Esophagus (tissue), 2 donors: ENCODE data around the gene RELCH. TPM values are rescaled to one million over a fixed set of nuclear protein-coding genes. Genes with fewer than 3 reads are reported as not detected.

ENCODE experiments used
- H3K27ac ChIP-seq, 2 donors: one replicate each; pipeline ENCODE4 v1.5.1; 2013; ENCODE audit warnings: low read depth in 2 of 2, mild to moderate bottlenecking in 2 of 2, inconsistent platforms in 1 of 2, low read length in 1 of 2, moderate library complexity in 1 of 2
- H3K27me3 ChIP-seq, 2 donors: one replicate each; pipeline ENCODE4 v1.6.1; 2013; ENCODE audit warnings: low read length in 2 of 2, control low read depth in 1 of 2, mild to moderate bottlenecking in 1 of 2; ENCODE audit not compliant: insufficient read depth in 2 of 2, control insufficient read depth in 1 of 2
- H3K36me3 ChIP-seq, 2 donors: one replicate each; pipeline ENCODE4 v1.6.1; 2013; ENCODE audit warnings: low read length in 1 of 2; ENCODE audit not compliant: control insufficient read depth in 2 of 2, insufficient read depth in 2 of 2
- H3K4me1 ChIP-seq, 2 donors: one replicate each; pipeline ENCODE4 v1.6.1; 2013; ENCODE audit warnings: low read length in 1 of 2; ENCODE audit not compliant: control insufficient read depth in 2 of 2, insufficient read depth in 2 of 2
- H3K4me3 ChIP-seq, 2 donors: one replicate each; pipeline ENCODE4 v1.5.1; 2013; ENCODE audit warnings: low read length in 2 of 2, mild to moderate bottlenecking in 2 of 2, low read depth in 1 of 2, moderate library complexity in 1 of 2
- H3K9me3 ChIP-seq, 2 donors: one replicate each; pipeline ENCODE4 v1.6.1; 2013; ENCODE audit warnings: mild to moderate bottlenecking in 2 of 2, low read depth in 1 of 2, low read length in 1 of 2, moderate library complexity in 1 of 2; ENCODE audit not compliant: control insufficient read depth in 2 of 2, insufficient read depth in 1 of 2
- WGBS, 2 donors: extraction: QIAGEN DNeasy Blood & Tissue Kit; methylation state at CpG; one replicate each; pipeline ENCODE4 v1.1.7; 2013; 5-methylcytosine and 5-hydroxymethylcytosine counted together
- polyA plus RNA-seq, 2 donors: library from polyadenylated mRNA; stranded (reverse); fragments of 200-250 nt; gene quantifications; one replicate each; pipeline ENCODE4 v1.2.3, GENCODE V29; 2013
- donor health status: healthy with polysubstance abuse.
- donor health status: Bipolar disorder and iron deficiency.

Gene RELCH
- polyA plus RNA-seq, 2 donors: 29.4 to 30.0 TPM

- H3K4me3 ChIP-seq: peak overlapping the region; percentile 98 to 99
- H3K4me1 ChIP-seq: peaks cover 0 to 2% of the 10 kb centered on the region in 2 donors
- WGBS, 2 donors: 1% methylated on average over 54 of the region's 54 CpGs
- no peaks in the 10 kb centered on the region for H3K27me3 ChIP-seq
- peak overlapping the region; percentile 81 to 92 for H3K27ac ChIP-seq
- H3K9me3 ChIP-seq: no peaks in the 10 kb centered on the region
- H3K36me3 ChIP-seq: no peaks in the 10 kb centered on the region
These were observed 772 bp downstream of the RELCH start for GRCh38 chr18:62187543-62188510.

- WGBS, 2 donors: 21 to 23% methylated on average over 2 of the region's 2 CpGs
- H3K4me3 ChIP-seq: peak overlapping the region in 1 of 2 donors; percentile 98
- peaks cover 0 to 2% of the 10 kb centered on the region in 2 donors for H3K4me1 ChIP-seq
- no peak overlapping the region for H3K27ac ChIP-seq
- no peaks in the 10 kb centered on the region for H3K36me3 ChIP-seq
- H3K9me3 ChIP-seq: no peaks in the 10 kb centered on the region
- no peaks in the 10 kb centered on the region for H3K27me3 ChIP-seq
These were observed 2.2 kb downstream of the RELCH start for GRCh38 chr18:62189208-62189607.

- no peaks in the 10 kb centered on the region for H3K36me3 ChIP-seq
- H3K27me3 ChIP-seq: no peaks in the 10 kb centered on the region
- 90 to 96% methylated on average over 7 of the region's 7 CpGs for WGBS, 2 donors
- no peaks in the 10 kb centered on the region for H3K4me1 ChIP-seq
- peak overlapping the region in 1 of 2 donors; percentile 2 for H3K27ac ChIP-seq
- H3K9me3 ChIP-seq: no peaks in the 10 kb centered on the region
- no peak overlapping the region for H3K4me3 ChIP-seq
These were observed 9.0 kb downstream of the RELCH start for GRCh38 chr18:62196079-62196478.

GRCh38 chr18:62196980-62197379, 9.9 kb downstream of the RELCH start:
- Histone ChIP-seq H3K36me3 (no peaks in the 10 kb centered on the region), H3K4me1 (no peaks in the 10 kb centered on the region), H3K9me3 (no peaks in the 10 kb centered on the region), H3K4me3 (no peak overlapping the region), H3K27ac (peak overlapping the region in 1 of 2 donors; percentile 12), H3K27me3 (no peaks in the 10 kb centered on the region)

- 38 to 56% methylated on average over 2 of the region's 2 CpGs for WGBS, 2 donors
These were observed 11.2 kb downstream of the RELCH start for GRCh38 chr18:62198259-62198658.

GRCh38 chr18:62199629-62200028, 12.6 kb downstream of the RELCH start:
- WGBS, 2 donors: 57 to 86% methylated on average over 2 of the region's 2 CpGs
- Histone ChIP-seq H3K4me1 (no peaks in the 10 kb centered on the region), H3K27ac (peak overlapping the region; percentile 47 to 57)

More at GRCh38 chr18:62198259-62198658, 11.2 kb downstream of the RELCH start:
- no peak overlapping the region for H3K4me3 ChIP-seq
- no peaks in the 10 kb centered on the region for H3K9me3 ChIP-seq
- H3K36me3 ChIP-seq: no peaks in the 10 kb centered on the region
- no peaks in the 10 kb centered on the region for H3K4me1 ChIP-seq
- H3K27me3 ChIP-seq: no peaks in the 10 kb centered on the region
- H3K27ac ChIP-seq: no peak overlapping the region

GRCh38 chr18:62200121-62200914, 13.3 kb downstream of the RELCH start:
- Histone ChIP-seq H3K9me3 (no peaks in the 10 kb centered on the region), H3K27me3 (no peaks in the 10 kb centered on the region), H3K36me3 (no peaks in the 10 kb centered on the region), H3K4me1 (no peaks in the 10 kb centered on the region), H3K4me3 (peak overlapping the region in 1 of 2 donors; percentile 21), H3K27ac (peak overlapping the region in 1 of 2 donors; percentile 67)
- 53% methylated on average over 3 of the region's 3 CpGs for WGBS, 2 donors

More at GRCh38 chr18:62199629-62200028, 12.6 kb downstream of the RELCH start:
- peak overlapping the region in 1 of 2 donors; percentile 41 for H3K4me3 ChIP-seq
- H3K27me3 ChIP-seq: no peaks in the 10 kb centered on the region
- H3K9me3 ChIP-seq: no peaks in the 10 kb centered on the region
- H3K36me3 ChIP-seq: no peaks in the 10 kb centered on the region

GRCh38 chr18:62201870-62202269, 14.8 kb downstream of the RELCH start:
- Histone ChIP-seq H3K27me3 (no peaks in the 10 kb centered on the region), H3K4me3 (no peak overlapping the region), H3K36me3 (no peaks in the 10 kb centered on the region), H3K27ac (no peak overlapping the region), H3K4me1 (no peaks in the 10 kb centered on the region), H3K9me3 (no peaks in the 10 kb centered on the region)
- WGBS, 2 donors: 0 to 34% methylated on average over 1 of the region's 1 CpG

- Histone ChIP-seq H3K4me1 (no peaks in the 10 kb centered on the region), H3K27me3 (no peaks in the 10 kb centered on the region), H3K27ac (no peak overlapping the region), H3K36me3 (no peaks in the 10 kb centered on the region), H3K9me3 (no peaks in the 10 kb centered on the region), H3K4me3 (no peak overlapping the region)
- 95 to 96% methylated on average over 4 of the region's 4 CpGs for WGBS, 2 donors
These were observed 18.8 kb downstream of the RELCH start for GRCh38 chr18:62205824-62206223.
